NCI-H345 treated with DMSO at 0.1 percent for 48 hours (cell line): ENCODE data around the gene SLC13A4.
"Not testable (repeated sequence)": the region's sequence is repeated elsewhere in the genome, so short reads cannot be mapped to it uniquely, and the experiment has no call there.

ENCODE experiments used
- DNase-seq: peaks from one replicate; lab custom pipeline; 2025; ENCODE audit not compliant: unreplicated experiment; lab: John Stamatoyannopoulos, UW

The SLC13A4 gene

DNA sequence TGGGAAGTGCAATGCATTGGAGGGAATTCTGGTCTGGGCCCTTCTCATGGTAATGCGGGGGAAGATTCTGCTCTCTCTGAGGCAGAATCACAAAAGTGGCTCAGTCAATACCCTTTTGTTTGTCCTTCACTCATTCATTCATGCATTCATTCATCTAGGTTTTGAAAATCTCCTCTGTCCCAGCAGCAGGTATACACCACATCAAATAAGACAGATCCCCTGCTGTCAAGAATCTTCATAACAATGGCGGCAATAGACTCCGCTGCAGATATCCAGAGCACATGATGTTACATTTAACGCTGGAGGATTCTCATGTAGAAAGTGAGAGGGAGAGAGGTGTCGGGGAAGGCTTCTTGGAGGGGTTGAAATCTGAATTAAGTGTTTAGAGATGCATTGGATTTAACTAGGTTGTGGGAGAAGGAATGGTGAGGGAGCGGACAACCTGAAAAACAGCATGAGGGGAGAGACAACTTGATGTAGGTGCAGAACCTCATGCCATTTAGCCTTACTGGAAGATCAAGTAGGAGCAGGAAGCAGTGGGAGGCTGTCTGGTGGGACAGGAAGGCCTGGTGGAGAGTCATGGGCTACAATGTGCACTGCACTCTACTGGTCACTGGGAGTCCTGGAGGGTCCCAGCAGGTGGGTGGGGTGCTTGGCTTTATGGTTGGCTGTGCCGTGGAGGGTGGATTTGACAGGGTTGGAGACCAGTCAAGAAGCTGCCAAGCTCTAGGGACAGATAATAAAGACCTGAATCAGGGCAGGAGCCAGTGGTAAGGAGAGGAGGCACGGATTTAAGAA lies 25.8 kb upstream of the SLC13A4 start:
- DNase-seq, result no peak

DNA sequence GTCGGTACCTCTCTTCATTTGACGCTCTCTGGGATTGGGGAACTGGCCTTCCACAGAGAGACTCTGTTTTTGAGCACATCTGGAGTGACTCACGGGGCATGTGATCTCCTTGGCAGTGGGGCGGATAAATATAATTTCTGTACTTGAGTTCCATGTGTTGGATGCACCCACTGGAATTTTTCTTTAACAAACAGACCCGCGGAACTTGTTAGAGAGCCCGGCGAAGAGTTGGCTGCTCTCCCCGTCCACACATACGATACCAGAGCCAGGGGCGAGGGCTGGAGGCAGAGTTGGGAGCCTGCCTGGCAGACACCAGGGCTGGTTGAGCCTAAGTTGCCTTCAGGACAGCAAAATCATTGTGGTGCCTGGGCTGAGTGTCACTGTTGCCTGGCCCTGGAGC lies 20.8 kb upstream of the SLC13A4 start, which contains the start of gene FAM180A:
FAM180A (minus strand) TSS at position 44 of the 400 bp plus-strand sequence. CDS start 233 bp downstream, outside the sequence.
- DNase-seq, result no peak

DNA sequence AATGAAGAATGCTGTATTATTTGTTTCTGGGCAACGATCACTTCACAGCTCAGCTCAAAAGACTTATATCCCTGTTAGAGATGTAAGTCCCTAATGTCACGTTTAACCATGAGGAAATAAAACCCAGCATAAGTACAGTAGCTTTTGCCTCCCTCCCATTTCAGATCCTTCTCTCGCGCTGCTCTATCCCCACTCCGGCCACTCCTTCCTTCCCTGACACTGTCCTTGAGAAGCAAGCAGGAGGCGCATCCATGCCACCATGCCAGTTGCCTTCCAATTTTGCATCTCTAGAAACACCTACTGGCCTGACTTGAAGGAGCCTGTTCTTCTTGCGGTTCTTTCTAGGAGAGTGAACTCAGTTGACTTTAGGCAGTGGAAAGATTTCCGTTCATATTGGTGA lies 19.4 kb upstream of the SLC13A4 start:
- no peak for DNase-seq

DNA sequence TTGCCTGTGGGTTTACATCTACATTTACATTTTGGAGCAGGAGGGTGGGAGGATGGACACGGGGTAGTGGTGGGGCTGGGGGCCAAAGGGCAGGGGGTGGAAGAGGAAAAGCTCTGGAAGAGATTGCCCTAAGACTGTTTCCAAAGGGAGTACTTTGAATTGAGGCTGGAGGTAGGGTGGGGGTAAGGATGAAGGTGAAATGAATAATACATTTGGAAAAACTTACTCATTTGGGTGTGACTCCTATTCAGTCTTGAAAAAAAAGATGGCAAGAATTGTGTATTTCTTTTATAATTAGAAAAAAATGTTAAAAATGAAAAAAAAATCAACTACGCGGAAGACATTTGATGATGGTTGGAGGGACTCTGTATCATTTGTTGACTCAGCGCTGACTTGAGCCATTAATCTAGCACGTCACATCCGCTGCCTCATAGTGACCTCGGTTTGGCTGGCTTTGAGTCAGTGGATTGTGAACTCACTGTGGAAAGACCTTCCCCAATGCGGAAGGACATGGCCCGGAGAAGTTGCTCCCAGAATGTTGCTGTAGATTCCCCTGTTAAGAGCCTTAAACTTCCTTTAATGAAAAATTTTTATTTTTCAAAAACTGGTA lies 17.8 kb upstream of the SLC13A4 start:
- no peak for DNase-seq

DNA sequence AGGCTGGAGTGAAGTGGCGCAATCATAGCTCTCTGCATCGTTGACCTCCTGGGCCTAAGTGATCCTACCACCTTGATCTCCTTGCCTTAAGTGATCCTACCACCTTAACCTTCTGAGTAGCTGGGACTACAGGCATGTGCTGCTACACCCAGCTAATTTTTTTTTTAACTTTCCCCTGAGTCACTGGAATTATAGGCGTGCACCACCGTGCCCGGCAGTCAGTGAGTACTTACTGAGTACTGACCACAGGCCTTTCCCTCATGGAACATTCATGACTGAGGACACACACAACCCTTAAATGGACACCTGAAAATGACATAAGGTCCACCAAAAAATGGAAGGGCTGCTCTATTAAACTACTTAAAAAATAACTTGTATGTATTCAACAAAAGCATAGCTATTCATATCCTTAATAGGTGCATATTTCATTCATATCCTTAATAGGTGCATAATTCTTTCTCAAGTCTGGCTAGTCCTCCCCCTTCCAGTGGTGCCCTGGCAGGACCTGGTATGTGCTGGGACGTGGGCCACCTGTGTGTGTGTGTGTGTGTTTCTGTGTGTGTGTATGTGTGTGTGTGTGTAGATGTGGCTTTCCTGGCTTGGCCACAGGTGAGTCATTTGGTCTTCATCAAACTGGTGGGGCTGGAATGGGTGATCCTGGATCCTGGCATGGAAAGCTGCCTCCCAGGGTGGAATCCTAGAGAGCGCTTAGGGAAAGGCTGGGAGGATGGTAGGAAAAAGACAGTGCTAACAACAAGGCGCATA lies 17.1 kb upstream of the SLC13A4 start:
- no peak for DNase-seq

DNA sequence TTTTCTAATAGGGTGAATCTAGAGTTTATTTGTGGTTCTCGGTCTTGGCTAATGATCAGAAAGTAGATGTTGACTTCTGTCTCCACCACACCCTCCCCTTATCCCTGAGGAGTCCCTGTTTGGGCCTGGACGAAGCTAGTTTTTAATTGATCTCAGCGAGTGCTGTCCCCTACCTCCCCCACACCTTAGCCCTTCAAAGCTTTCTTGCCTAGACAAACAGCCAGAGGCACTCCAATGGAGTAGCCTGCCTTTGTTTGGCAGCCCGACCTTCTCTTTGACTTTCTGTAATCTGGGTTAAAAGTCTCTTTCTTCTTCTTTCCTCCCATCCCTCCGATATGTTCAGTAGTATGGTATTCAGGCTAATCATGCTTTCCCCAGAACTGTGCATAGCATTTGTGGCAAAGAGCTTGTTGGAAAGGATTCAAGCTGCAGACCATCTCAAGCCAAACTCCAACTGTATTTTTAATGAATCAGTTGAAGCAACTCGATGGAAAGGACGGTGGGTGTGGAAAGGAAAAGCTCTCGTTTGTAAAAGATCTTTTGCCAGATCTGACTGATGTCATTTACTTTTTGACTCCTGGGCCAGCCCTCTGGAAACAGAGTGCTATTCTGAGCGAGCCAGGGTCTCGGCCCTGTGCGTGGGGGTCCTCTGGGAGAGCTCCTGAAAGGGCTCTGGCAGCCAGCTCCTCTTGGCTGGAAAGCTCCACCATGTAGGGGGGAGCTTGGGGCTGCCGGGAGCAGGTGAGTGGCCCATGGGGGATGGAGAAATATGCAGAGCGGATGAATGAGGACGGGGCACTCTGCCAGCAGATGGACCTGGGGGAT lies 16.1 kb upstream of the SLC13A4 start:
- DNase-seq, result no peak

DNA sequence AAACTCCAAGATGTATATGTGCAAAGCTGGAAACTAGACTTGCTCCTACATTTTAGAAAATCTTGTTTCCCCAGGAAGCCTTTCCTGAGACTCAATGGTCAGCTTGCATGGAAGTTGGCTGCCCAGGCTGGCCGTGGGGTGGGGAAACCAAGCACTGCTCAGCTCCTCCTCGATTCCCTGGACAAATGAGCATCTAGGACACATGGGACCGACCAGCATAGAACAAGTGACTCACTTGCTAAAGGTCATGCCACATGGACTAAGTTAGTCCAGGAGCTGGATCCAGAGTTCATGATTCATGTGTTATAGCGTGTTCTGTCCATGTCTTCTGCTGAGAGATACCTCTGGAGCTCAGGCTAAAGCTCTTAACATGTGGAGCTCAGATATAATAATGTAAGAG lies 14.4 kb upstream of the SLC13A4 start:
- DNase-seq, result no peak

DNA sequence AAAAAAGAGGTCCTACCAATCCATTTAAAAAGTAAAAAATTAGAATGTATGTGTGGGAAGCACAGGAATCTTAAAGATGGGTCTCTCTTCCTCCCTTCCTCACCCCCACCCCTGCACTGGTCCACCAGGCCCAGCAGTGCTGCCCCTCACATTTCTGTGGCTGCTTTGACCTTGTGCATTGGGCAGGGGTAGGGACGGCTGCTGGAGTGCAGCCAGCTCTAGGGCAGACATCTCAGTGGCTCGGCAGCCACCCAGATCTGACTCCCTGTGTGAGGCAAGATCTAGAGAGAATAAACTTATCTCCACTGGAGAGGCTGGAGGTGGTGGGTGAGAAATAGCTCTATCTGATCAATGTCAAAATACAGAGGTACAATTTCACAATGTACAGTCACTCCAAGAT lies 13.9 kb upstream of the SLC13A4 start:
- DNase-seq, result no peak

DNA sequence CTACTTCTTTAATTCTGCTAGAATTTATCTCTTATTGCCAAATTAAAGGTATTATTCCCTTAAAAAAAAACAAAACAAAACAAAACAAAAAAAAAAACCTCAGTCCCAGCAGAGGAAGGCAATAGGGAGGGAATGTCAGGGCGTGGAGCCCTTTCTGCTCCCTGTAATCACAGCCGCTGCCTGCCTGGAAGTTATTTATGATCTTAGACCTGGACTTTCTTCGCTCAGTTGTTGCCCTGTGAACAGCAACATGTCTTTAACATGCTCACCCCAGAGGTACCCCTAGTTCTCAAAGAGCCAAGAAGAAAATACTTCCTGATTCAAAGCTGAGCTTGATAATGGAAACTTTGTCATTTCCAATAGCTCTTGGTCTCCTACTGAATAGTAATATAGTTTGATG lies 12.9 kb upstream of the SLC13A4 start:
- no peak for DNase-seq

DNA sequence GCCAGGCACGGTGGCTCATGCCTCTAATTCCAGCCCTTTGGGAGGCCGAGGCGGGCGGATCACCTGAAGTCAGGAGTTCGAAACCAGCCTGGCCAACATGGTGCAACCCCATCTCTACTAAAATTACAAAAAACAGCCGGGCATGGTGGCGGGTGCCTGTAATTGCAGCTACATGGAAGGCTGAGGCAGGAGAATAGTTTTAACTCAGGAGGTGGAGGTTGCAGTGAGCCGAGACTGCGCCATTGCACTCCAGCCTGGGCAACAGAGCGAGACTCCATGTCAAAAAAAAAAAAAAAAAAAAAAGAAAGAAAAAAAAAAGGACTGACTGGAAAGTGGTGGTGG lies 9.3 kb upstream of the SLC13A4 start:
- DNase-seq, result not testable (repeated sequence)

DNA sequence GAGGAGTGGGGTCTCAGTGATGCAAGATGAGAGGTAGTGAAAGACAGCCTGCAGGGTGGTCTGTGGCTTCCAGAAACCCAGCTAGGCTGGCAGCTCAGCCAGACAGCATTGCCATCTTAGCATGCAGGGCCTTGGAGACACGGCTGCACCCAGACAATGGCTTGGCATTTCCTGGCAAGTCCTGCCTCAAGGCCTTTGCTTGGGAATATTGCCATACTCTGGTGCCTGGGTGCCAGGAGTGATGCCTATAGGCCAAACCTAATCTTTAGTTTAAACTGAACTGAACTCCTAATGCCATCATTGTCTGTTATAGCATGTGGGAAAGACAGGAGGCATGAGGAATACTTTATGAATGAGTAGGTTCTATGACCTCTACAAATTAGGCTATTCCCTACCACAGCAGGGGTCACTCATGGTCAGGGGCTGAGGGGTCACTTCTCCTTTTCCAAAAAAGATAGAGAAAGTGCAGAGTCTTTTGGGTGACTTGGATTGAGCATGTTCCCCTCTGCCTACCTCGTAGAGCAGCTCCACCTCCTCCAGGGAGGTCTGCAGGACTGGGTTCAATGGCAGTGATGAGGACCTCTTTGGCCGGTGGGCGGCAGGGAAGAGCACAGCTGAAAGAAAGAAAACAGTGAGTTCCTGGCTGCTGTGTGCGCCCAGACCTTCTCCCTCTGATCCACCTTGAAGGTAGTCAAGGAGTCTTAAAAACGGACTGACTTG lies 8.8 kb upstream of the SLC13A4 start:
- DNase-seq, result no peak

DNA sequence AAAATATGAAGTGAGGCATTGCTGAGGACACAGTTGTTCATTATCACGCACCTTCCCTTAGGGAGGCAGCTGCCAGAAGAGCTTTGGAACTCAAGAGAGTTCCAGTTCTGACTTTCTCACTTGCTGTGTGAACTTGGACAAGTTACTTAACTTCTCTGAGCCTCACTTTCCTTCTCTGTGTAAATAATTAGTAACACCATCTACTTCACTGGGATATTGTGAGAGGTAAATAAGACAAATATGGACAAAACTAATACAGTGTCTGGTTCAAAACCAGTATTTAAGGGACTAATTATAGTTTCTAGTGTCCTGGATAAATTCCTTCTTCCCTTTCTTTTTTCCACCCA lies 6.3 kb upstream of the SLC13A4 start:
- DNase-seq, result no peak

DNA sequence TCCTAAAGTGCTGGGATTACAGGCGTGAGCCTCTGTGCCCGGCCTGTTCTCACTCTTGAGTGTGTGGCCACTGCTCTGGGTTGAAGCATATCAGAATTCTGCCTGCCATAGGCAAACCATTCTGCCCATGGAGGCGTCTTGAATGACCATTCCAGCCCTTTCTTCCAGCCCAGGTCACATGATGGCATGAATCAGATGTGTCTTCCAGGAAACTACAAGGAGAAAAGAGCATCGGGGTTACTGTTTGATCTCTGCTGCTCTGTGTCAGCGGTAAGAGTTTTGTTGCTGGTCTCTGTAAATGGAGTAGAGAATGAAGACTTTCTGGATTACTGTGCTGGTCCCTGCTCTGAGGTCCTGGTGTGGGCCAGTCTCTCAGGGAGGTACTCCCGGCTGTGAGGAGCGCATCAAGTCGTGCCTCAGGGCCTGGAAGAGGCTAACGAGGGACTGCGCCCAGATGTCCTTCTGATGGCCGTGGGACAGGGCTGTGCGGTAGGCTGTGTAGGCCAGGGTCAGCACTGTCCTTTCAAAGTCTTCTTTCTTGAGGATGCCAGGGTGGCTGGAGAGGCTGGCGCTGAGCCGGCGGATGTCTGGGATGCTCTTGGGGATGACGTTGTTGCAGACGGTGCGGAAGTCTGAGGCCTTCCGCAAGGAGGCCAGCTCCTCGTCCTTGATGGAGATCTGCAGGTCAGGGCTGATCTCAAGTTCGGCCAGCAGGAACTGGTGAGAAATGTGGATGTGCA lies 5.8 kb upstream of the SLC13A4 start:
- no peak for DNase-seq

DNA sequence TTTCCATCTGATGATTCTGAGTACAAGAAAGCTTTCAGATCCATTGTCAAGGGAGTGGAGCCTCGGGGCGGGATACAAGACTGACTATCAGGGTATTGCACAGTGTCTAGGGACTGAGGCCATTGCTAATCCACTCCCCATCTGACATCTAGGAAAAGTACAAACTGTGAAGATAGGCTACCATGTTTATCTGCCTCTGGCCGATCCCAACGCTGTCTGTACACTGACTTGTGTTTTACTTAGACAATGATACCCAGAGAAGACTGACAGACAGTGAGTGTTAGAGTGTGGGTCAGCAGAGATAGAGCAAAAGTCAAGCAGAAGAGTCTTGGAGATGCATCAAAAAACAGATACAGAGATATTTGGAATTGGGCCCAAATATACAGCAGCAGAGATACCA lies 3.1 kb upstream of the SLC13A4 start:
- no peak for DNase-seq

DNA sequence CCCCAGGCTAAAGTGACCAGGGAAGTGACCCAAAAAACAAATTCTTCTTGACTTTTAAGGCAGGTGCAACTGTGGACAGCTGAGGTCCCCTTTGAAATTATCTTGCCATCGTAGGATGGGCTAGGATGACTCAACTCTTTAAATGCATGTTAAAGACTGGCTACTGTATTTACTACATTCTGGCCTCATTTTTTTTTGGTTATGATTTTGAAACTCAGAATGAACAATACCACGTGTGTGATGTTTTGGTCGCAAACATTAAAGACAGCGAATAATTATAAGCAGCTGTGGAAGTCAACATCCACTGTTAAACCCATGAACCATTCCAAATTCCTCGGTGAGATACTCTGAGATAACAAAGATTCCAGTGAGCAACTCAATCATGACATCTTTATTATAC lies 1.2 kb upstream of the SLC13A4 start:
- no peak for DNase-seq

DNA sequence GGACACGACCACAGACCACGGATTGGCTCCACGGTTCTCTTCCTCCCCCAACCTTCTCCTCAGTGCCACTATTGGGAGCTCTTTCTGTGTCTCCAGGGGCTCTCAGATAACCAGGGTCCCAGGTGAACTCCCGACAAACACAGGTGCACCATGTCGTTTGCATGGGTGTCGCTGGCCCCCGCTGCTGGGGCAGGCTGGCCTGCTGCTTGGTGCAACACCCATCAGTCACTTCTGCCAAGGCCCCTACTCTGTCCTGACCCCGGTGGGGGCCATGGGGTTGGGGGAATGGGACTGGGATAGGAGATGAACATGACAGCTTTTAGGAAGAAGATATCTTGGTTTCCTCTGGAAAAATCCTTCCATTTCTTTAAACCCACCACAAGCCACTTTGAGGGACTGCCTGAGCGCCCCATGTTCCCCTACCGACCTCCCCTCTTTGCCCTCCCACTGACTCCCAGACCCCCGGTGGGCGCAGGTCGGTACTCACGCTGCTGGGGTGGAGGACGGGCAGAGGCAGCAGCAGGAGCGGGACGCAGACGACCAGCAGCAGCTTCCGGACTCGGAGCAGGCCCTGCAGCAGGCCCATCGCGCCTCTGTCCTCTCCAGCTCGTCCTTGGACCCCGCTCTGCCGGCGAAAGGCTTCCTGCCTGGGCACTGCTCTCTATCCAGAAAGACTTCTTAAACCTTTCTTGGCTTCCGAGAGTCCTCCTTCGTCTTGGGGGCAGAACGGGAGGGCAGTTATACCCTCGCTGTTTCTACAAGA lies 894 bp downstream of the SLC13A4 start:
- DNase-seq, result no peak

DNA sequence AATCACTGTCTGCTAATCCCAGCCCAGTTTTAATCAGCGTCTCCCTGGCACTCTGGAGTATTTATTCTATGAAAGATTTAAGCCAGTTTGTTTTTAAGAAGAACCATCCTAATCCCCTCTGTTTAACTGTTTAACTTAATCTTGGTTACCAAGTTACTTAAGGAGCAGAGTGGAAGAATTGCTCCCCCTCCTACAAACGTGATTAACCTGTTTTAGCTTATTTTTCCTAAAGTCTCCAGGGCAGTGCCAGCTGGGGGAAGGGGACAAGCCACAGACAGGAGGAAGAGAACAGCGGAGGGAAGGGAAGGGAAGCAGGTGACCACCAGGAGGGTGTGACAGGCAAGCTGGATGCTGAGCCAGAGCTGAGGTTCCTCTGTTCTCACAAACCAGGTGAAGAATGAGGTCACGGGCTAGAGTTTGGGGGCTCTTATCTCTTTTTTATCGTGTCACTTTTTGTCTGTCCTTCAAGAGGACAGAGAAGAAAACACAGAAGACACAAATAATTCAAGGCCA lies 1.7 kb downstream of the SLC13A4 start:
- no peak for DNase-seq

DNA sequence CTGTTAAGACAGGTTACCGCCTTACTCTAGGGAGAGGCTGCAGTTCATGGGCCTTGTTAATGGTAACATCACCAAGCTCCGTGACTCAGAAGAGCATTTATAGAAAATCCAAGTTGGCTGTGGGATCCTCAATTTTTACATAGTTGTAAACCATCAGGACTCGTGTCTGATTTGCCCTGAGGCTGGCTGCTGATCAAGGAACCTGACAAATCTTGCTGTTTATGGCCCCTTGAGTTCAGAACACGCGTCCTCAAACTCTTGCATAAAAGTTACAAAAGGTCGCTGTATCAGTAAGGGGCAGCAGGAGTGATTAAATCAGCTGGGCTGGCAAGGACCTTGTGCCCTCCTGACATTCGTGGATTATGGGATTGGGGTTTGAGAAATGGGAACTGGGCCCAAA lies 4.6 kb downstream of the SLC13A4 start:
- no peak for DNase-seq

DNA sequence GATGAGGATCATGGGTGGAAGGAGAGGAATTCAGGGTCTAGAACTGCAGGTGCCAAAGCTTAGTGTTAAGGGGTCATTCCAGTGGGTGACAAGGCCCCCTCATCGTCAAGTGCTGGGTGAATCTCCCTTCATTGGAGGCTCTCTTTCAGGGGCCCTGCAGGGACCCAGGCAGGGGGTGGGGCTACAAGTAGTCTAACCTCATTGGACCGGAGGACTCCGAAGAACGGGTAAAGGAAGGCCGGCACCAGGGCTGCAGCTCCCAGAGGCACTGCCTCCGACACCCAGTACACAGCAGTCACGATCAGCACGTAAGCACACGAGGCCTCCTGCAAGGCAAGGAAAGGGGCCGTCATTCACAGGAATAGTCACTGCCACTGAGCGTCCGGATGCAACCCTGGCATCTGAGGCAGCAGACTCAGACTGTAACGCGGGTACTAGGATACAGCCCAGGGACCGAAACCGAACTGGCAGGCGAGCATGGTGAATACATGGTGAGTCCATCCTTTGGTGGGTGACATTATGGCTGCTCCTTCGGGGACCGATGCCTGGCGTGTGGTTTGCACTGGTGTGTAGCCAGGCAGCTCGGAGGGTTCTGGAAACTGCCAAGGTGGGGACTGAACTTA lies 6.7 kb downstream of the SLC13A4 start:
- DNase-seq, result no peak
